ENCODE results near the gene CBFA2T3. TPM values are rescaled to one million over a fixed set of nuclear protein-coding genes. Genes with fewer than 3 reads are reported as not detected.

Gene CBFA2T3
- total and polyA plus RNA-seq, 2 of the 13 experiments (the other 11 are each of a cell fraction or from before 2014, with no cell fraction given): 0.05 TPM; not detected in 1

- TF ChIP-seq NRL (CRISPR knock-in tag; IDR thresholded peaks at IDR 0.05; ENCODE audit: borderline replicate concordance) (peak; percentile 24; the same call in 1 of the 2 replicates), NFATC3 (CRISPR knock-in tag; IDR thresholded peaks at IDR 0.05) (no peak)
- Histone ChIP-seq H3K4me2 (ENCODE audit: low read depth, low read length) (no peak overlapping the region), H3K9ac (ENCODE audit: insufficient read depth, low read depth, low read length) (no peak overlapping the region), H3K9me3 (ENCODE audit: low read length) (no peaks in the 10 kb centered on the region), H3K36me3 (replicated peaks in 1 of 2; ENCODE audit: control insufficient read depth in 1 of 2, insufficient read depth in 2 of 2, low read length in 2 of 2) (no peaks in the 10 kb centered on the region), H2AFZ (ENCODE audit: low read length) (no peak overlapping the region), H3K27ac (ENCODE audit: extremely low read length, insufficient read depth, low read length) (no peak overlapping the region), H3K4me1 (ENCODE audit: insufficient read depth, low read length) (no peaks in the 10 kb centered on the region), H3K4me3 (replicated peaks in 1 of 3; ENCODE audit: insufficient read depth in 1 of 3, low read depth in 2 of 3, low read length in 3 of 3) (no peak overlapping the region), H3K27me3 (ENCODE audit: control insufficient read depth in 1 of 2, insufficient read depth in 2 of 2, low read length in 2 of 2) (peaks cover 54 to 88% of the 10 kb centered on the region in 2 experiments), H3K79me2 (ENCODE audit: insufficient read depth, low read length) (no peaks in the 10 kb centered on the region), H4K20me1 (ENCODE audit: insufficient read depth, low read length) (no peaks in the 10 kb centered on the region; the same call in 1 of the 2 replicates)
- FAIRE-seq (no peak), DNase-seq (ENCODE audit: low spot score) (no peak), ATAC-seq (no peak)
- CTCF ChIA-PET (ENCODE audit: low intra/inter-chr PET ratio, low total read pairs): no interaction called here
- POLR2A ChIA-PET: no interaction called here
- BruUV-seq (replicated peaks): no TSS peak
- intact Hi-C loops (cut with micrococcal nuclease; ENCODE audit: unreplicated experiment) (no loop called here), in situ Hi-C loops (cut with HindIII; ENCODE audit: extremely low pct_ligation_motif_present, low pct_unique_long_range_greater_than_20kb) (no loop called here)
- WGBS (ENCODE audit: low lambda C conversion rate): 27% methylated on average over 13 of the region's 25 CpGs
Measured at GRCh38 chr16:88975511-88976061, 1.4 kb downstream of the CBFA2T3 start.

GRCh38 chr16:88974916-88975215 lies 2.1 kb downstream of the CBFA2T3 start:
- peaks cover 59 to 95% of the 10 kb centered on the region in 2 experiments for H3K27me3 ChIP-seq (ENCODE audit: control insufficient read depth in 1 of 2, insufficient read depth in 2 of 2, low read length in 2 of 2)
- no peak overlapping the region for H3K27ac ChIP-seq (ENCODE audit: extremely low read length, insufficient read depth, low read length)
- H3K4me2 ChIP-seq (ENCODE audit: low read depth, low read length): no peak overlapping the region
- ChIA-PET CTCF (ENCODE audit: low intra/inter-chr PET ratio, low total read pairs) (no interaction called here), POLR2A (no interaction called here)
- no peak overlapping the region for H3K9ac ChIP-seq (ENCODE audit: insufficient read depth, low read depth, low read length)
- no peaks in the 10 kb centered on the region for H3K79me2 ChIP-seq (ENCODE audit: insufficient read depth, low read length)
- WGBS (ENCODE audit: low lambda C conversion rate): 0% methylated on average over 2 of the region's 3 CpGs
- H3K4me3 ChIP-seq (replicated peaks in 1 of 3; ENCODE audit: insufficient read depth in 1 of 3, low read depth in 2 of 3, low read length in 3 of 3): no peak overlapping the region
- FAIRE-seq: no peak
- H3K36me3 ChIP-seq (replicated peaks in 1 of 2; ENCODE audit: control insufficient read depth in 1 of 2, insufficient read depth in 2 of 2, low read length in 2 of 2): no peaks in the 10 kb centered on the region
- no peaks in the 10 kb centered on the region for H3K9me3 ChIP-seq (ENCODE audit: low read length)
- DNase-seq (ENCODE audit: low spot score): no peak
- no peaks in the 10 kb centered on the region; the same call in 1 of the 2 replicates for H4K20me1 ChIP-seq (ENCODE audit: insufficient read depth, low read length)
- BruUV-seq (replicated peaks): no TSS peak
- intact Hi-C loops (cut with micrococcal nuclease; ENCODE audit: unreplicated experiment): no loop called here
- in situ Hi-C loops (cut with HindIII; ENCODE audit: extremely low pct_ligation_motif_present, low pct_unique_long_range_greater_than_20kb): no loop called here
- H3K4me1 ChIP-seq (ENCODE audit: insufficient read depth, low read length): no peaks in the 10 kb centered on the region
- ATAC-seq: peak; percentile 6; the same call in 1 of the 3 replicates
- no peak overlapping the region for H2AFZ ChIP-seq (ENCODE audit: low read length)
- TF ChIP-seq KAT7 (CRISPR knock-in tag; IDR thresholded peaks at IDR 0.05; ENCODE audit: borderline replicate concordance) (no peak), HOXD1 (CRISPR knock-in tag; IDR thresholded peaks at IDR 0.05) (no peak), NRL (CRISPR knock-in tag; IDR thresholded peaks at IDR 0.05; ENCODE audit: borderline replicate concordance) (no peak), FOXA1 (IDR thresholded peaks at IDR 0.05) (no peak), FOXA1 (CRISPR knock-in tag; IDR thresholded peaks at IDR 0.05) (no peak), SPEN (CRISPR knock-in tag; IDR thresholded peaks at IDR 0.05; ENCODE audit: low read depth) (no peak), TBP (CRISPR knock-in tag; IDR thresholded peaks at IDR 0.05) (no peak), ZFAT (CRISPR knock-in tag; conservative IDR thresholded peaks at IDR 0.05) (no peak), ZNF605 (CRISPR knock-in tag; IDR thresholded peaks at IDR 0.05) (no peak), ZKSCAN1 (IDR thresholded peaks at IDR 0.05; ENCODE audit: low read length) (no peak), KIAA2018 (CRISPR knock-in tag; IDR thresholded peaks at IDR 0.05; ENCODE audit: borderline replicate concordance) (no peak)

Measured in HepG2 (cell line).